ENCODE data around the gene MPIG6B.

DNA sequence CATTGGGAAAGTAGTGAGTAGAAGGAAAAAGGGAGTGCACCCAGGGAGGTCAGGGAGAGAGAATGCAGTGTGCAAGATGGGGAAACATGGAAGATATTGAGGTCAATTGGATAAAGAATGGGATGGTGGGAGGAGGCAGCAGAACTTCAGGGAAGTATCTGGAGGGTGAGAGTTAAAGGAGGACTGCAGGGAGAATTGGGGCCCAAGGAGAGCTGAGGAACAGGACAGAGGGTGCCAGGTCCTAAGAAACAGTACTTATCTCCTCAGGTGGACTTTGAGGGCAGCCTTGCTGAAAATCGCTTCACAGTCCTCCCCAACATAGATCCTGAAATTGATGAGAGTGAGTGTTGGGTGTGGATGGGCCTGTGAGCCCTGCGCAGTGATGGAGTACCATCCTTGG lies 35.1 kb downstream of the MPIG6B start:
- TF ChIP-seq, protein P1, sequence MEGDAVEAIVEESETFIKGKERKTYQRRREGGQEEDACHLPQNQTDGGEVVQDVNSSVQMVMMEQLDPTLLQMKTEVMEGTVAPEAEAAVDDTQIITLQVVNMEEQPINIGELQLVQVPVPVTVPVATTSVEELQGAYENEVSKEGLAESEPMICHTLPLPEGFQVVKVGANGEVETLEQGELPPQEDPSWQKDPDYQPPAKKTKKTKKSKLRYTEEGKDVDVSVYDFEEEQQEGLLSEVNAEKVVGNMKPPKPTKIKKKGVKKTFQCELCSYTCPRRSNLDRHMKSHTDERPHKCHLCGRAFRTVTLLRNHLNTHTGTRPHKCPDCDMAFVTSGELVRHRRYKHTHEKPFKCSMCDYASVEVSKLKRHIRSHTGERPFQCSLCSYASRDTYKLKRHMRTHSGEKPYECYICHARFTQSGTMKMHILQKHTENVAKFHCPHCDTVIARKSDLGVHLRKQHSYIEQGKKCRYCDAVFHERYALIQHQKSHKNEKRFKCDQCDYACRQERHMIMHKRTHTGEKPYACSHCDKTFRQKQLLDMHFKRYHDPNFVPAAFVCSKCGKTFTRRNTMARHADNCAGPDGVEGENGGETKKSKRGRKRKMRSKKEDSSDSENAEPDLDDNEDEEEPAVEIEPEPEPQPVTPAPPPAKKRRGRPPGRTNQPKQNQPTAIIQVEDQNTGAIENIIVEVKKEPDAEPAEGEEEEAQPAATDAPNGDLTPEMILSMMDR (conservative IDR thresholded peaks at IDR 0.05 in 1 of 2, IDR thresholded peaks at IDR 0.05 in 1 of 2; ENCODE audit: low read depth in 1 of 2, low read length in 2 of 2), result no peak
- TF ChIP-seq EZH2 (IDR thresholded peaks at IDR 0.05; ENCODE audit: low read length, missing control alignments), result no peak
